ENCODE measurements around the gene ZNF232. TPM values are rescaled to one million over a fixed set of nuclear protein-coding genes. Genes with fewer than 3 reads are reported as not detected.
A peak's percentile ranks its signal among the peaks of the same experiment; 100 is the strongest.

ZNF232 gene
- polyA plus RNA-seq, 2 of the 4 experiments (the other 2 are of a cell fraction): 5.1 TPM

DNA sequence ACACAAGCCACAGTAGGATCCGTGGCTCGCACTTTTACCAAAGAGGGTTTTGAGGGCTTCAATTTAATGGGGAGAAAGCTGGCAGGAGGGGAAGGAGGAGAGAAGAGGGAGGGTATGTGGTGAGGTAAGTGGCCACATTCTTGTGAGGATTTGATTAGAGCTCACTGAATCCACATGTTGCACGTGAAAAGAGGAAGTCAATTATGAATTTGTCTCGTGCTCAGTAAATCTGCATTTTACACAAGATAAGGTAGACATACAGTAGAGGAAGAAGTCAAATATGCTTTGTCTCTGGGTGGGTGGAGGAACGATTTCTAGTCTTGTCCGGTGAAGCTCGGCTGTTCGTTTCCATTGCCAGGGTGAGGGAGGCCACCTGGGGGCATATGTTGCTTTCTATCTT, 862 bp downstream of the ZNF232 start:
- Histone ChIP-seq H3K9me3 (peaks cover 85% of the 10 kb centered on the region), H3K4me1 (no peaks in the 10 kb centered on the region), H3K4me3 (peak overlapping the region; percentile 53), H3K4me2 (peak overlapping the region; percentile 80), H3K27ac (no peak overlapping the region; a peak in 1 of 6 replicates)
- DNase-seq (ENCODE audit: low read depth in 1 of 2, low spot score in 1 of 2) (no peak), FAIRE-seq (no peak), ATAC-seq (no peak)
- 97% methylated on average over 8 of the region's 8 CpGs for WGBS (ENCODE audit: missing lambda C conversion rate)
- ChIA-PET CTCF (interaction anchor here (1.2 to 2.8 kb wide), 4 partner anchors 8 to 109 kb away, joined by 3 to 7 read pairs (median 4); no protein-coding TSS in a partner anchor), POLR2A (interaction anchor here (0.6 to 1.1 kb wide), 2 partner anchors 52 to 81 kb away, joined by 3 to 4 read pairs; partner anchors contain the start of gene ZNF594)
- TF ChIP-seq GATA3 (IDR thresholded peaks at IDR 0.05; ENCODE audit: borderline replicate concordance): no peak
- TF ChIP-seq FOXS1 (CRISPR knock-in tag; IDR thresholded peaks at IDR 0.05): no peak
- no peak for TF ChIP-seq BHLHE40 (IDR thresholded peaks at IDR 0.05; ENCODE audit: low read depth, low read length)
- no peak for TF ChIP-seq POLR2A (IDR thresholded peaks at IDR 0.05; ENCODE audit: low read length)
- TF ChIP-seq, protein P1, sequence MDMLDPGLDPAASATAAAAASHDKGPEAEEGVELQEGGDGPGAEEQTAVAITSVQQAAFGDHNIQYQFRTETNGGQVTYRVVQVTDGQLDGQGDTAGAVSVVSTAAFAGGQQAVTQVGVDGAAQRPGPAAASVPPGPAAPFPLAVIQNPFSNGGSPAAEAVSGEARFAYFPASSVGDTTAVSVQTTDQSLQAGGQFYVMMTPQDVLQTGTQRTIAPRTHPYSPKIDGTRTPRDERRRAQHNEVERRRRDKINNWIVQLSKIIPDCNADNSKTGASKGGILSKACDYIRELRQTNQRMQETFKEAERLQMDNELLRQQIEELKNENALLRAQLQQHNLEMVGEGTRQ (IDR thresholded peaks at IDR 0.05): no peak
- TF ChIP-seq, protein P2, sequence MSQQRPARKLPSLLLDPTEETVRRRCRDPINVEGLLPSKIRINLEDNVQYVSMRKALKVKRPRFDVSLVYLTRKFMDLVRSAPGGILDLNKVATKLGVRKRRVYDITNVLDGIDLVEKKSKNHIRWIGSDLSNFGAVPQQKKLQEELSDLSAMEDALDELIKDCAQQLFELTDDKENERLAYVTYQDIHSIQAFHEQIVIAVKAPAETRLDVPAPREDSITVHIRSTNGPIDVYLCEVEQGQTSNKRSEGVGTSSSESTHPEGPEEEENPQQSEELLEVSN (IDR thresholded peaks at IDR 0.05; ENCODE audit: borderline replicate concordance, low read depth): no peak
- no peak for TF ChIP-seq EHMT2 (IDR thresholded peaks at IDR 0.05; ENCODE audit: low read depth)
- TF ChIP-seq HEYL (CRISPR knock-in tag; IDR thresholded peaks at IDR 0.05): no peak
- no peak for TF ChIP-seq NPAS2 (CRISPR knock-in tag; IDR thresholded peaks at IDR 0.05; ENCODE audit: borderline replicate concordance)
- TF ChIP-seq SMC3 (IDR thresholded peaks at IDR 0.05): no peak
- no peak for TF ChIP-seq MYC (IDR thresholded peaks at IDR 0.05; ENCODE audit: borderline replicate concordance, low read length)
- TF ChIP-seq ZC3H11A (IDR thresholded peaks at IDR 0.05): no peak
- TF ChIP-seq RFX5 (IDR thresholded peaks at IDR 0.05): no peak

DNA sequence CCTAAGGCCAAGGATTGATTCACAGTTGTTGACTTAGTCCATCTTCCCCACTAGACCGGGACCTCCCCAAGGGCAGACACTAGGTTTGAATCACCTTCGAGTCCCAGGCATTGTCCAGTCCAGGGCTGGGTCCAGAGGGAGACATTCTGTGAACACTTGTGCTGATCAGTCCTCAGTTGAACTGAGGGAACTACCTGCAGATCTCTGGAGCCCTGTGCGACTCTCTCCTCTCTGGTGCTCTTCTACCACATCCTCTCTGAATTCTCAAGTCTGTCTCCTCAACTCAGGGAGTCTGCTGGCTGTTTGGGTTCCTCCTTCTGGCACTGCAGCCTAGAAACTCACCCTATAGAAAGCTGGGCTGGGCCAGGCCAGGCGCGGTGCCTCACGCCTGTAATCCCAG, 10.8 kb downstream of the ZNF232 start:
- POLR2A ChIA-PET: no interaction called here
- no peak for DNase-seq (ENCODE audit: low read depth in 1 of 2, low spot score in 1 of 2)
- Histone ChIP-seq H3K4me1 (no peaks in the 10 kb centered on the region), H3K4me3 (no peak overlapping the region), H3K4me2 (no peak overlapping the region), H3K27ac (no peak overlapping the region), H3K9me3 (peaks cover 95% of the 10 kb centered on the region)
- ATAC-seq: peak; percentile 29 to 30; a peak in 2 of 6 replicates
- 39% methylated on average over 6 of the region's 6 CpGs for WGBS (ENCODE audit: missing lambda C conversion rate)
- no peak for TF ChIP-seq JUNB (IDR thresholded peaks at IDR 0.05)
- no peak for TF ChIP-seq POLR2AphosphoS2 (conservative IDR thresholded peaks at IDR 0.05; ENCODE audit: low read length)
- no peak for TF ChIP-seq ZNF302 (CRISPR knock-in tag; IDR thresholded peaks at IDR 0.05)
- TF ChIP-seq TFCP2L1 (CRISPR knock-in tag; IDR thresholded peaks at IDR 0.05): no peak
- TF ChIP-seq, protein P3, sequence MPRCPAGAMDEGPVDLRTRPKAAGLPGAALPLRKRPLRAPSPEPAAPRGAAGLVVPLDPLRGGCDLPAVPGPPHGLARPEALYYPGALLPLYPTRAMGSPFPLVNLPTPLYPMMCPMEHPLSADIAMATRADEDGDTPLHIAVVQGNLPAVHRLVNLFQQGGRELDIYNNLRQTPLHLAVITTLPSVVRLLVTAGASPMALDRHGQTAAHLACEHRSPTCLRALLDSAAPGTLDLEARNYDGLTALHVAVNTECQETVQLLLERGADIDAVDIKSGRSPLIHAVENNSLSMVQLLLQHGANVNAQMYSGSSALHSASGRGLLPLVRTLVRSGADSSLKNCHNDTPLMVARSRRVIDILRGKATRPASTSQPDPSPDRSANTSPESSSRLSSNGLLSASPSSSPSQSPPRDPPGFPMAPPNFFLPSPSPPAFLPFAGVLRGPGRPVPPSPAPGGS (IDR thresholded peaks at IDR 0.05): no peak
- no peak for TF ChIP-seq RARB (CRISPR knock-in tag; IDR thresholded peaks at IDR 0.05)
- no peak for TF ChIP-seq EP300 (IDR thresholded peaks at IDR 0.05)
- no peak for TF ChIP-seq RNF2 (IDR thresholded peaks at IDR 0.05; ENCODE audit: borderline replicate concordance, low read depth)
- no peak for TF ChIP-seq HOXB5 (CRISPR knock-in tag; IDR thresholded peaks at IDR 0.05)
- no peak for TF ChIP-seq NR3C1 (IDR thresholded peaks at IDR 0.05)
- TF ChIP-seq, protein P1 (IDR thresholded peaks at IDR 0.05): no peak
- TF ChIP-seq RAD21 (conservative IDR thresholded peaks at IDR 0.05 in 1 of 2, IDR thresholded peaks at IDR 0.05 in 1 of 2): no peak
- TF ChIP-seq EHF (CRISPR knock-in tag; IDR thresholded peaks at IDR 0.05): no peak
- no peak for TF ChIP-seq FOSL2 (IDR thresholded peaks at IDR 0.05)
- TF ChIP-seq FOSL2 (CRISPR knock-in tag; IDR thresholded peaks at IDR 0.05): no peak
- TF ChIP-seq PHF8 (IDR thresholded peaks at IDR 0.05; ENCODE audit: borderline replicate concordance, low read depth): no peak
- TF ChIP-seq, protein P4, sequence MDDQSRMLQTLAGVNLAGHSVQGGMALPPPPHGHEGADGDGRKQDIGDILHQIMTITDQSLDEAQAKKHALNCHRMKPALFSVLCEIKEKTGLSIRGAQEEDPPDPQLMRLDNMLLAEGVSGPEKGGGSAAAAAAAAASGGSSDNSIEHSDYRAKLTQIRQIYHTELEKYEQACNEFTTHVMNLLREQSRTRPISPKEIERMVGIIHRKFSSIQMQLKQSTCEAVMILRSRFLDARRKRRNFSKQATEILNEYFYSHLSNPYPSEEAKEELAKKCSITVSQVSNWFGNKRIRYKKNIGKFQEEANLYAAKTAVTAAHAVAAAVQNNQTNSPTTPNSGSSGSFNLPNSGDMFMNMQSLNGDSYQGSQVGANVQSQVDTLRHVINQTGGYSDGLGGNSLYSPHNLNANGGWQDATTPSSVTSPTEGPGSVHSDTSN (IDR thresholded peaks at IDR 0.05): no peak
- TF ChIP-seq MAZ (IDR thresholded peaks at IDR 0.05; ENCODE audit: borderline replicate concordance, low read depth, low read length): no peak
- no peak for TF ChIP-seq CHD4 (IDR thresholded peaks at IDR 0.05; ENCODE audit: borderline replicate concordance)
- TF ChIP-seq SMC3 (IDR thresholded peaks at IDR 0.05): no peak
- TF ChIP-seq KDM1A (IDR thresholded peaks at IDR 0.05; ENCODE audit: low read depth): no peak
- CTCF ChIA-PET: no interaction called here
- no peak for FAIRE-seq

All from A549 (cell line).